ENCODE data around the gene VIT.
A peak's percentile ranks its signal among the peaks of the same experiment; 100 is the strongest.

Gene VIT

DNA sequence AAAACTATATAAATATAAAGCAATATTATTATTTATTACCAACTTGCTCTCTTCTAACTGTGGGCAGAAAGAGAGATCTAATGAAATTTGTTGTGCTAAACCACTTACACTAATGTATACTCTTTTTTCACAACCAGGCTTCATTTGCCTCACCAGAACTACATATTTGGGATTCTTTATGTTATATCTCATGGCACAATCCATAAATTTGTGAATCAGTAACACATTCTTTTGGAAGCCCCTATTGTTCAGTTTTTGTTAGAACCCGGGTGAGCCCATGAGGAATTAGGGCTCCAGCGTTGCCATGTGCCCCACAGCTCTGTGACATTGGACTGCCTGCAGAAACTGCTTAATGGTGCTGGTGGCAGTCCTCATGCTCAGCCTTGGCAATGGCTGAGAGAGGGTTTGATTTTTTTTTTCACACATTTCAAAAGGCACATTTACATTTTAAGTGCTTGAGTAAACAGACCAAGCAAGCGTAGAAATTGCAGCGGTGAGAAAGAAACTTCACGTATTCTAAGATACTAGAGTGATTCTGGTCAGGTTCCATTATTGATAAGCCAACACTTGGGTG lies 15.3 kb downstream of the VIT start:
- no peak for DNase-seq

DNA sequence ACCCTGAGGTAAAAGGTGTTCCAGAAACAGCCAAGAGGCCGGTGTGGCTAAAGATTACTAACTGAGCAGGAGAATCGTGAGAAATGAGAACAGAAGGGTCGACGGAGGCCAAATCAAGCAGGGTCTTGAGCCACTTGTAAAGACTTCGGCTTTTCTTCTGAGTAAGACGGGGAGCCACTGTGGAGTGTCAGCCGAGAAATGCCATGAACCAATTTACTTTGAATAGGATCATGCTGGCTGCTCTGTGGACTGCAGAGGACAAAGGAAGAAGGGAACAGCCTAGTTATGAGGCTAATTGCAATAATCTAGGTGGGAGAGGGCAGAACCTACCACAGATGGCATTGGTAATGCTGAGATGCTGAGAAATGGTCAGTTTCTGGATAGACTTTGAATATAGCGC lies 16.8 kb downstream of the VIT start:
- DNase-seq = no peak

DNA sequence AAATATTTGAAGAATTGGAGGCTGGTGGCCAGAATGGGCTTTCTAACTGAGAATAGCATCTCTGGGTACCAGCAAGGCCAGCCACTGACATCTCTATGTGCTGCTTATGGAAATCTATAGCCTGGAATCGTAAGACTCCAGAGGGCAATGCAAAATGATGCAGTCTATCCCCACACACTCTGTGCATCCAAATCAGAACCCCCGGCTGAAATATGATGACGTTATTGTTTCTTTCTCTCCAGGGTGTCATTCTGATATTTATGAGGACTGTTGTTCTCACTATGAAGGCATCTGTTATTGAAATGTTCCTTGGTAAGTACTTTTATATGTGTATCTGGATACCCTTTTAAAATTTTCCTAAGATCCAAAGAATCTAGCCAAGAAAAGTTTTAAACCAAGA lies 19.6 kb downstream of the VIT start:
- DNase-seq = no peak

DNA sequence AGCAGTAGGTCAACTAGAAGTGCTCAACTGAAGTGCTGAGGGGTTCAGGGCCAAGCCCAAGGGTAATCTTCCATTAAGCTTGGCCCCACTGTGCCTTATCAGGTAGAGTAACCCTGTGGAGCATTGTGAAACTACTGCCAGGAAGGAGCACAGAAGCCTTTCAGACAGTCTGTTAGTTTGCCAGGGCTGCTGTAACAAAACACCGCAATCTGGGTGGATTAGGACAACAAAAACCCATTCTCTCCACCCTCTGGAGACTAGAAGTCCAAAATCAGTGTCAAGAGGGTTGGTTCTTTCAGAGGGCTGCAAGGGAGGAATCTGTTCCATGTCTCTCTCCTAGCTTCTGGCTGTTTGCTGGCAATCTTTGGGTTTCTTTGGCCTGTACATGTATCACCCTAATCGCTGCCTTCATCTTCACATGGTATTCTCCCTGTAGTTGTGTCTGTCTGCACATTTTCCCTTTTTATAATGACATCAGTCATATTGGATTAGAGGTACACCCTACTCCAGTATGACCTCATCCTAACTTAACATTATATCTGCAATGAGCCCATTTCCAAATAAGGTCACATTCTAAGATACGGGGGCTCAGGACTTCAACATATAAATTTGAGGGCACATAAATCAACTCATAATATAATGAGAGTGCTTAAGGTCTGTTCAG lies 21.2 kb downstream of the VIT start:
- DNase-seq = no peak

DNA sequence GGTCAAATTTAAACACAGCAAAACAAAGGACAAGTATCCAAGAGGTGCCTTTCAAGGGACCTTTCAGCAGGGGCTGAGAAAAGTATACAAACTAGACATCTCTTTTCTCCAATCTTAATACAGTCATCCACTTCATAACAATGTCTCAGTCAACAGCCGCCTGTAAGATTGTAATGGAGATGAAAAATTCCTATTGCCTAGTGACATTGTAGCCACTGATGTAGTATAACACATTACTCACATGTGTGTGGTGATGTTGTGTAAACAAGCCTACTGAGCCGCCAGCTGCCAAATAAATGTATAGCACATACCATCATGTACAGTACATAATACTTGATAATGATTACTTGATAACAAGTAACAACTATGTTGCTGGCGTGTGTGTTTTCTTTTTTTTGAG lies 31.0 kb downstream of the VIT start:
- no peak for DNase-seq

DNA sequence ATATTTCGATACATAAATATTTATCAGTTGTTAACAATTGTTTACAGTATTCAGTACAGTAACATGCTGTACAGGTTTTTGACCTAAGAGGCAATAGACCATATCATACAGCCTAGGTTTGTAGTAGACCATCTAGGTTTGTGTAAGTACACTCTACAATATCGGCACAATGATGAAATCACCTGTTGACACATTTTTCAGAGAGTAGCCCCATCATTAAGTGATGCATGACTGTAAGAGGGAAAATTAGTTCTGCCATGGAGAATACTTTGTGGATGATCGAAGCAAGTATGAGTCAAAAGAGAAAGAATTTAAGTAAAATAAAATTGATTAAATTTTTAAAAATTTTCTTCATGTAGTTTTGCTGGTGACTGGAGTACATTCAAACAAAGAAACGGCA lies 32.6 kb downstream of the VIT start:
- DNase-seq = no peak

DNA sequence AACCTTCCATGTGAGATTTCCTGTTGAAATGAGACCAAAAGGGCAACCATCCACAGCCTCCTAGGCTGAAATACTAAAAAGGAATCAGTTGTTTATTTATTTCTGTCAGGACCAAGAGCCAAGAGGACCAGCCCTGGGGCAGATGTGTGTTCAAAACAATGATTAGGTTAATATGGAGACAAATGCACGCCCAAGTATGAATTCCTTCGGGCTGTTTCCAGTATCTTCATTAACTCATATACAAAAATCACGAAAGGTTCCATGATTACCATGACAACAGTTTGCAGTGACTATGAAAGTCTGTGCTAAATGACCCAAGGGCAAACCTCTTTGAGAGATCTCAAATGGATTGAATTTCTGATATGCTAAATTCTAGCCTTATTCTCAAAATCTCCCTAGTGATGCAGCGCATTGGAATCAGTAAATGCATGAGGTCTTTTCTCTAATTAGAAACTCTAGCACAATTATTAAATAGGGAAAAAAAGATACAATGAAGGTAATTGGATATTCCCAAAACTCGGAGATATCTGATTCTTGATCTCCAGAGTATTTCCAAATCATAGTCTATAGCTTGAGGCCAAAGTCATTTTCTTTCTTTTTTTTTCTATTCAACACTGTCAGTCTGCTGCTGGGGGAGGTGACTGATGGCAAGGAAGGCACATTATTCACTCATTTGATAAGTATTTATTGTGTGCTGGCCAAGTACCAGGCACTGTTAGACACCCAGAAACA lies 35.6 kb downstream of the VIT start:
- DNase-seq = no peak

DNA sequence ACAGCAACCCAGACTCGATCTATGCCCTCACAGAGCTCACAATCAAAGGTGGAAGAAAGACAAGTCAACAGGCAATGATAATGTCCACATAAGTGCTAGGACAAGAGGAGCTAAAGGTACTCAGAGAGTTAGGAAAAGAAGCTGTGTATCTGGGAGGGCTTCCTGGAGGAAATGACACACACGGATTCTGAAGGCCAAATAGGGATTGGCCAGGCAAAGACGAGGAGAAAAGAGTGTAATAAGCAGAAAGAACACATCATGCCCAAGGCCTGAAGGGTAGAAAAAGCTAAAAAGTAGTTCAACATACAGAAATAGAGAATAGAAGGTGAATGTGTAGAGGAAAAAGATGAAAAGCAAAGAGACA lies 36.1 kb downstream of the VIT start:
- DNase-seq = no peak

DNA sequence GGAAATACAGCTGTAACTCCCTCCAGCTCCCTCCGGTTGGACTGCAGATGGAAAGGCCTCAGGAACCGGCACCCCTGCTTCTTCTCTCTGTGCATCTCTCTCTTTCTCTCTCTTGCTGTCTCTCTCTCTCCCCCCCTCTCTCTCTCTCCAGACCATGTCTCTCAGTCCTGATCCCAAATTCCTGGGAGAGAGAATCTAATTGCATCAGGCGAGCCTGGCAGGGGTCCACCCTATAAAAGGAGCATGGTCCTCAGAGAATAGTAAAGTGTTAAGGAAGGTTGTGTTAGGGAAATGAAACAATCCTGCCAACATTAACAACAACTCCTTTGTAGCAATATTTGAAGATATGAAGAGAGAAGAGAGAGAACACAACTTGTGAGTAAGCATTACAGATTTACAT lies 36.7 kb downstream of the VIT start:
- no peak for DNase-seq

DNA sequence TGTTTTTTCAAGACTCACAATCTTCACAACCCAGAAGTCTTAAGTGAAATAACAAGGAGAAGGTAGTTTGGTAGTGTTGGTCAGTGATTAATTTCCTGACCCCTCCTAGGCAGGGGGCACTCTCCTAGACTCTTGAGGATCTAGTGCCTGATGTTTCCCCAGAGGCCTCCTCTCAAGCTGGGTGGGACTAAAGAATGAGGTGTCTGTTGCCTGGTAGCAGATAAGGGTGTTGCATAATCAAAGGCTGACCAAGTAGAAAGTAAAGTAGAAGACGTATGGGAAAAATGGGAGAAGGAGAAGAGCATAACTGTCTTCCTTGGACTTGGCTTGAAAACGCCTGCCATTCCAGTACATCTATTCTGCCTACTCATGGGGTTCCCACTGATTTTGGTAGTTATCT lies 37.8 kb downstream of the VIT start:
- no peak for DNase-seq

DNA sequence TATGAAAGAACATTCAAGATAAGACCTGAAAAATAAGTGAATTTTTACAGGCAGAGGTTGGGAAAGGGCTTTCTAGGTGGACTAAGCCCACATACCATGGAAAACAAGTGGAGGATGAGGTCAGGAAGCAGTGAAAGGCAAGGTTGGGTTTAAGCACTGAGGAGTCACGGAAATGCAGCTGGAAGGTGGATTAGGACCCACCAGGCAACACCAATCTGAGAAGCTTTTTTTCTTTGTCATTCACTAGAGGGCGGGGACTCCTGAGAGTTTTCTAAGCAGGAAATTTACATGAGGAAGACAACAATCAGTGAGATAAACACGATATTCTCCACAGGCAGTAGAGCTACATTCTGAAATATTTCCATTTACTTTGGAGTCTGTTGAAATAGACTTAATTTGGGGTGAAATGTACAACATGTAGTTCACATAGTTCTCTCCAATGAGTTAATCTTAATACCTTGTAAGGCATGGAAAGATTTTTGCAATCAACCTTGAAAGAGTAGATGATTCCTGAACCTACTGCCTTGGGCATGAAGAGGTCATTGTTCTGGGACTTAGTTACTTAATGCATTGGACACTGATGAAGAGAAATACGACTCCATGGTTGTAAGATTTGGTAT lies 40.7 kb downstream of the VIT start:
- DNase-seq = no peak

DNA sequence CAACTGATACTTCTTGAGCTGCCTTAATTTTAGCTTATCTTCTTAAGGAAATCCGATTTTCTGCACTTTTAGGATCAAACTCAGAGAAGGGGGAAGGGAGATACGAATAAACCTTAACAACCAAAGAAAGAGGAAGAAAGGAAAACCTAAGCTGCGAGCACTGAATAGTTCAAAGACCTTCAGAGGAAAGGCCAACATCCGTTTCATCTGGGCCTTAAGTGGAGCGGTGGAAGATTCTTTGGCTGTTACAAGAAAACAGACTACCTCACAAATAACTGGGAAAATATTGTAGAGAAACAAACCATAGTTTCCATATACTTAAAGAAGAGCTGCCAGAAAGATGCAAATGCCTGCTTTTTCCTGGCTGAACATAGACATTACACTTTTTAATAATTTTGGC lies 43.6 kb downstream of the VIT start:
- DNase-seq = no peak

DNA sequence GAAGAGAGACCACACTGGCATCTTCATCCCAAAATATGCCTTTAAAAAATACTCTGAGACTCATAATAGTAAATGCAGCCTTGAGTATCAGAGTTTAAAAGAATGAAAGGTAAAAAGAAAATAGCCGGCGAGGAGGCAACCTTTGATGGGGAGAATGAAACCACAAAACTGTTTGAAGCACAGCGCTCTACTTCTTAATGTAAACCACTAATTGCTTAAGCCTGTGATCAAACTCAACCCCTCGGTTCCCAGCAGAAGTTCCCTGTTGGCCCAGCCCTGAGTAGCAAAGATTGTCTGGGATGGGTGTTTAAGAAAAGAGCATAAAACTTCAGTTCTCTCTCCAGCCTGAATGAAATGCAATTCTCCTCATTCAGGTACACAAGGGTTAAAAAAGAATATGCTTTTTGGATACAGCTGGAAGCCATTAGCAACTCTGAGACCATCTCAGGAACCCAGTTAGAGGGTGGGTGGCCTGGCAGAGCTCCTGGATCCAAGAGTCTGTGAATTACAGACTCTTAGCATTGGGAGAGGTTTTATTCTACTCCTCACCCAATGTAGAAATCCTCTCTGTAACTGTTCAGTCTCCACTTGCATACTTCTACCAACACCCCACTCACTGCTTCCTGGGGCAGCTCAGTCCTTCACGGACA lies 44.8 kb downstream of the VIT start:
- no peak for DNase-seq

DNA sequence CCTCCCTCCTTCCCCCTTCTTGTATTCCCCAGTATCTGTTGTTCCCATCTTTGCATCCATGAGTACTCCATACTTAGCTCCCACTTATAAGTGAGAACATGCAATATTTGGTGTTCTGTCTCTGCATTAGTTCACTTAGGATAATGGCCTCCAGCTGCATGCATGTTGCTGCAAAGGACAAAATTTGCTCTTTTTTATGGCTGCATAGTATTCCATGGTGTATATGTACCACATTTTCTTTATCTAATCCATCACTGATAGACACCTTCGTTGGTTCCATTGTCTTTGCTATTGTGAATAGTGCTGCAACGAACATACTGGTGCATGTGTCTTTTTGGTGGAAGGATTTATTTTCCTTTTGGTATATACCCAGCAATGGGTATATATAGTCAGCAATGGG lies 47.4 kb downstream of the VIT start:
- DNase-seq = no peak

DNA sequence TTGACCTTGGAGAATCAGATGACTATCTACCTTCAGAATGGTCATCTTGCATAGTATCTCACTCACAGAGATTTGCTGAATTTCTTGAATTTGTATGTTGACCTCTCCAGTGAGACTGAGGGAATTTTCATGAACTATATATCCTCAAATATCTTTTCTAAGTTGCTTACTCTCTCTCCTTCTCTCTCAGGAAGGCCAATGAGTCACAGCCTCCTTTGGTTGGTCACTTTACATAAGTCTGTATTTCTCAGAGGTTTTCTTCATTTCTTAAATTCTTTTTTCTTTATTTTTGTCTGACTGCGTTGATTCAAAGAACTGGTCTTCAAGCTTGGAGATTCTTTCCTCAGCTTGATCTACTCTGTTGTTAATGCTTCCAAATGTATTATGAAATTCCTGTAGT lies 51.7 kb downstream of the VIT start:
- no peak for DNase-seq

DNA sequence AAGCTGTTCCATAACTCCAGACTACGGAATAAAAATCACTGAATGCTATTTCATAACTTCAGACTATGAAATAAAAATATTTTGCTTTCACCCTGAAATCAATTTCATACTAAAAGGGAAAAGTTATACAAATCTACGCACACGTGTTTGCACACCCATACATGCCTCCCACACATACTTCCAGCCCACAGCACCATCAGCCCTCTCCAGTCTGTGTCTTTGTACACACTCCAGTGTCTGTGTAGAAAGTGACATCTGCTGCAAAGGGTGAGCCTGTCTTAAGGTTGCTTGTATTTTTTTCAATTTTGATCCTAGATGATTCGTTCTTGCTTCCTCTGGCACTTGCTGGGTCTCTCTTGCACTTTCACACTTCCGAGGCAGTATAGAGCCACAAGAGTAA lies 53.6 kb downstream of the VIT start:
- no peak for DNase-seq

DNA sequence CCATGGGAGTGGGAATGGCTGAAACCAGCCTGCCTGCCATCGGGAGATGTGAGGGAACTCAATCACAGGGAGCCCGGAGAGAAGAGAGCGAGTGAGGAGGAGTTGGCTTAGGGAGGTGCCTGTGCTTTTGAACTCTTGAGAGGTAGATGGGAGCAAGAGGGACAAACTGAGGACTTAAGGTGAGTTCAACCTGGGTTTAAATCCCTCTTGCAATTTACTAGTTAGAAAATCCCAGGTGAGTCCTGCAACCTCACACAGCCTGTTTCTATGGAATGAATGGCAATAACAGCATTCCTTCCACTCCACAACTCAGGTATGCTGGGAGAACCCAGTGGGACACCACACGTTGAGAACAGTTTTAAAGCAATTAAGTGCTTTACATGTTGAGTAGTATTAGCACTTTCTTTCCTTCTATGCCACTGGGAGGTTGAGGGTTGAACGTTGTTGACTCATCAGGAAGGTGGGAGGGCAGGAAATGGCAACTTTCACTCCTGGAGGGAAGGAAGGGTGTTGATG lies 57.3 kb downstream of the VIT start:
- DNase-seq = no peak

DNA sequence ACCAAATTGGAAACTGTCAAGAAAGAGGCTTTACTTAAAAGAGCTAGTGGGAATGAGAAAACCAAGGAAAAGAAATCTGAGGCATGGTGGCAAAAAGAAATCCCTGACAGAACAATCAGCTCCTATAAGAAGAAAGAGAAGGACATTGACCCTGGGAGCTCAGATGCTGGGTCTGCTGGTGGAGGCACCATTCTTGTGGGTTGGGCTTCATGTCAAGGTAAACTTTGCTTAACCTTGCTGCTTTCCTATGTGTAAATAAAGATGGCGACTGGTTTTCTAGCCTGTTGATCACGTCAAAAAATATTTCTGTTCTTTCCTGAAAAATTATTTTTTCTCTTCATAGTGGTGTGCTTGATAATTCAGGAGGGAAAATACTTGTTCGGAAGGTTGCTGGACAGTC lies 58.1 kb downstream of the VIT start:
- DNase-seq = no peak

DNA sequence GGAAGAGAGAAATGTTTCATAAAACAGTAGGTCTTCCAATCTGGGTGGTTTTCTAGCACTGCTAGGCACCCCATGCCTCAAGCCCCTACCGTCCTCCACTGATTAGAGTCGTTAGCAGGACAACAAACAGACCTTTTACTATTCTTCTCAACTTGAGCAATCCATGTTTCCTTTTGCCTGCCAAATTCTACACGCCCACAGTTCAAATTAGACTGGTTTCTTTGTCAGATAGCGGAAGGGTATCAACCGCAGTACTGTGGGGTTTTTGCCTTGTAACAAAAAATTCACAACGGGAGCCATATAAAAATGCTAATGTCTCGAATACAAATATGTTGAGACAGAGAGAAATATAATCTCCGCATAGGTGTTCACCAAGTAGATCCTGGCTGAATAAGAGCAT lies 59.9 kb downstream of the VIT start:
- DNase-seq = no peak

DNA sequence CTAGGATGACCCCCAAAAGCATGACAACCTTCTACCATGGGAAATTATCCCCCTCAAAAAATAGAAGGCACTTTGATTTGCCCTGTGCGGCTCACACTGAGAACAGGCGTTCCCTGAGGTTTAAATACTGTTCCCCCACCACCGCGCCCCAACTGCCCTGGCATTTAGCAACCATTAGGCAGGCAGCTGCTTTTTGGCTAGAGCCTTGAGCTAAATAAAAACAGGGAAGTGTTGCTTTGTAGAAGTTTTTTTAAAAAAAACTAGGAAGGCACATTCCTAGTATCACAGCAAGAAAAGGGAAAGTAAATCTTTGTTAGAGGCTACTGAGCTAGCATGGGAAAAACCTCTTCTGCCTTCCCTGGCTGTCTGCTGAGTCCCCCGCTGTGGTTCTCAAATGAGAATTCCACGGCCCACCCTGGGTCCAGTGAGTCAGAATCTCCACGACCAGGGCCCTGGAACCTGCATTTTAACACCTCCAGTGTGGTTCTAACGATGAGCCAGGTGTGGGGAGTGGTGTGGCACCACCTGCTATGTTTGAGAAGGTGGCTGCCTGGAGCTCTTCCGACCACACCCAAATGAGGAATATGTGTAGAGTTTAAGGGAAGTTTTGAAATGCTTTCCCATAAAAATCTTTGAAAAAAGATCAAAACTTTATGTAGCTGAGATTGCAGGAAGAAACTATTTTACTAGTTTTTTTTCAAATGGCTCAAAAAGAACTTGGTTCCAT lies 66.4 kb downstream of the VIT start:
- DNase-seq = no peak

DNA sequence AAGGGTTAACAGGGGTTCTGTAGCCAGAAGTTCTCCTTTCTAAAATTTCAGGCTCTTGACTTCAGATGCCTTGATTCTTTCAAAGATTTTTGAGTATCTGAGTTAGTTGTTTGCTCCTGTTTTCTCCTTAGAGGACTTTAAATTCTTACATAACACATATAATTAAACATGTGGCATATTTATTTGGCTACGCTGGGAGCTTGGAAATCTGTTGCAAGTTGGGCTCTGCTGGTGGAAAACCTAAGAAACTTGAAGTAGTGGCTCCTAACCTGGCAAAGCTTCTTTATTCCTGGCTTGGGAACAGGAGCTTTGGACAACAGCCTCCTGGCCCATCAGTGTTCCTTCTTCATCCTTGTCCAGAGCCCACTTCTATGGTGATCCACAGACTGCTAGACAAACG lies 72.6 kb downstream of the VIT start:
- DNase-seq = no peak

DNA sequence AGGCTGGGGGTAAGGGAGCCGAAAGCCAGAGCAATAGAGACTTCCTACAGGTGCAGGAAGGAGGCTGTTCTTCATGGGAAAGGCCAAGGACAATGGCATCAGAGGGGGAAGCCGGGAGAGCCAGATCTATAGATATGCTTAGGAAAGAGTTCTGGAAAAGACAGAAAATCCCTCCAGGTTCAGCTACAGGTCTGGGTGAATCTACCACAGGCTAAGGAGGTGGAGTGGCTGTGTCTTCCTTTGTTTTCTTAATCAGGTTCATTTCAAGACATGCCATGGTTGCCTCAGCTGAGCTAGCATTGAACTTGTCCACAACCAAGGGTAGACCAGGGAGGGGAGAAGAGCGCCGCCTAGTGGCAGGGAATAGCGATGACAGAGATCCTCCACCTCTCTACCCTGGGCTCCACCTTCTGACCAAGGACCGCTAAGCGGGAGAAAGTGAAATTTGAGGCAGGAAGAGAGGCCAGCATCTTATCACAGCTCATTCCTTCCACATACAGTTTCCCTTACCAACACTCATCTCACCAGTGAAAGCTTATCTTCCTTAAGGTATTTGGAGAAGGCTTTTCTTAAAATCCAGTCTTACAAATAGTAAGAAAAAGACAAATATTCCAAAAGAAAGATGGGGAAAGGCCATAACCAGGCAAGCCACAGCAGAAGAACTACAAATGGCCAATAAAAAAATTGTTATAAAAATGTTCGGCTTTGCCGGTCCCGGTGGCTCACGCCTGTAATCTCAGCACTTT lies 74.2 kb downstream of the VIT start:
- DNase-seq = peak; percentile 23

Measured in activated CD4-positive, alpha-beta T cell treated with anti-CD3 and anti-CD28 coated beads, Interleukin-2, amount 50 U/mL, for 1 hour (primary cell).